ENCODE results near the gene HOTAIR.

GRCh38 chr12:53928054-53928835 lies 46.5 kb downstream of the HOTAIR start:
- TF ChIP-seq CTCF (IDR thresholded peaks at IDR 0.05) = no peak
- no peak for TF ChIP-seq POLR2A (IDR thresholded peaks at IDR 0.05)
- no peak for TF ChIP-seq POLR2AphosphoS5 (IDR thresholded peaks at IDR 0.05)
